HG02763 (cell line): ENCODE results near the gene IL22RA2.

ENCODE experiments used
- ATAC-seq: cut with Tn5 transposase; IDR thresholded peaks from one replicate; pipeline ENCODE4 v1.9.1; 2021; ENCODE audit warnings: mild to moderate bottlenecking, moderate library complexity; ENCODE audit not compliant: unreplicated experiment

Gene IL22RA2

GRCh38 chr6:137097526-137097925 lies 75.9 kb downstream of the IL22RA2 start:
- no peak for ATAC-seq

- no peak for ATAC-seq
These were observed 76.4 kb downstream of the IL22RA2 start for GRCh38 chr6:137097057-137097456.

- peak; percentile 69 for ATAC-seq
These were observed 77.7 kb downstream of the IL22RA2 start for GRCh38 chr6:137095651-137096238.

- no peak for ATAC-seq
These were observed 78.4 kb downstream of the IL22RA2 start for GRCh38 chr6:137095093-137095492.

GRCh38 chr6:137094411-137095008 lies 78.9 kb downstream of the IL22RA2 start:
- ATAC-seq: no peak
